Skeletal muscle satellite cell (primary cell): ENCODE measurements around the gene MYZAP.

Experiments used
- H3K27me3 ChIP-seq: 2 replicates; pipeline ENCODE4 v1.7.0; 2013; ENCODE audit warnings: low read length; ENCODE audit not compliant: control insufficient read depth, insufficient read depth
- H3K36me3 ChIP-seq: 2 replicates; pipeline ENCODE4 v1.7.0; 2013; ENCODE audit warnings: mild to moderate bottlenecking, control low read depth, low read length; ENCODE audit not compliant: insufficient read depth
- H3K4me1 ChIP-seq: 2 replicates; pipeline ENCODE4 v1.7.0; 2013; ENCODE audit warnings: low read length; ENCODE audit not compliant: control insufficient read depth, insufficient read depth
- H3K4me2 ChIP-seq: 2 replicates; pipeline ENCODE4 v1.7.0; 2013; ENCODE audit warnings: mild to moderate bottlenecking, low read length
- H3K4me3 ChIP-seq: 2 replicates; pipeline ENCODE4 v1.7.0; 2013; ENCODE audit warnings: low read length
- H3K9ac ChIP-seq: 2 replicates; pipeline ENCODE4 v1.7.0; 2013; ENCODE audit warnings: mild to moderate bottlenecking, low read depth, low read length, moderate library complexity
- H3K9me3 ChIP-seq: replicated peaks from 2 replicates; pipeline ENCODE4 v1.7.0; 2013; ENCODE audit warnings: mild to moderate bottlenecking, control low read depth, low read length

The MYZAP gene

GRCh38 chr15:57563416-57563815 is 28.3 kb upstream of the MYZAP start:
- no peaks in the 10 kb centered on the region for H3K9me3 ChIP-seq
- peaks cover 9% of the 10 kb centered on the region for H3K27me3 ChIP-seq
- peaks cover 6% of the 10 kb centered on the region for H3K4me1 ChIP-seq
- H3K4me2 ChIP-seq = no peak overlapping the region
- H3K4me3 ChIP-seq = no peak overlapping the region
- no peak overlapping the region for H3K9ac ChIP-seq
- H3K36me3 ChIP-seq = no peaks in the 10 kb centered on the region

GRCh38 chr15:57565311-57565710 is 26.4 kb upstream of the MYZAP start:
- Histone ChIP-seq H3K36me3 (no peaks in the 10 kb centered on the region), H3K4me3 (no peak overlapping the region), H3K4me1 (peaks cover 6% of the 10 kb centered on the region), H3K9ac (no peak overlapping the region), H3K9me3 (no peaks in the 10 kb centered on the region), H3K4me2 (no peak overlapping the region), H3K27me3 (peaks cover 9% of the 10 kb centered on the region)

- Histone ChIP-seq H3K4me1 (peaks cover 10% of the 10 kb centered on the region), H3K27me3 (peaks cover 9% of the 10 kb centered on the region), H3K9me3 (no peaks in the 10 kb centered on the region), H3K4me2 (no peak overlapping the region), H3K36me3 (no peaks in the 10 kb centered on the region), H3K4me3 (no peak overlapping the region), H3K9ac (no peak overlapping the region)
Measured at GRCh38 chr15:57566834-57567233, 24.9 kb upstream of the MYZAP start.

GRCh38 chr15:57567891-57568290 is 23.8 kb upstream of the MYZAP start:
- peaks cover 10% of the 10 kb centered on the region for H3K4me1 ChIP-seq
- no peaks in the 10 kb centered on the region for H3K9me3 ChIP-seq
- peaks cover 6% of the 10 kb centered on the region for H3K27me3 ChIP-seq
- H3K4me3 ChIP-seq = no peak overlapping the region
- no peak overlapping the region for H3K9ac ChIP-seq
- no peak overlapping the region for H3K4me2 ChIP-seq
- no peaks in the 10 kb centered on the region for H3K36me3 ChIP-seq

GRCh38 chr15:57568299-57568698 is 23.4 kb upstream of the MYZAP start:
- H3K36me3 ChIP-seq = no peaks in the 10 kb centered on the region
- H3K9me3 ChIP-seq = no peaks in the 10 kb centered on the region
- H3K27me3 ChIP-seq = peaks cover 4% of the 10 kb centered on the region
- no peak overlapping the region for H3K9ac ChIP-seq
- no peak overlapping the region for H3K4me2 ChIP-seq
- no peak overlapping the region for H3K4me3 ChIP-seq
- peaks cover 10% of the 10 kb centered on the region for H3K4me1 ChIP-seq

- Histone ChIP-seq H3K27me3 (no peaks in the 10 kb centered on the region), H3K4me1 (peaks cover 10% of the 10 kb centered on the region), H3K36me3 (no peaks in the 10 kb centered on the region), H3K4me2 (no peak overlapping the region), H3K4me3 (no peak overlapping the region), H3K9me3 (no peaks in the 10 kb centered on the region), H3K9ac (no peak overlapping the region)
Measured at GRCh38 chr15:57570340-57570739, 21.4 kb upstream of the MYZAP start.

- Histone ChIP-seq H3K4me2 (no peak overlapping the region), H3K9ac (no peak overlapping the region), H3K4me3 (no peak overlapping the region), H3K4me1 (peaks cover 10% of the 10 kb centered on the region), H3K27me3 (no peaks in the 10 kb centered on the region), H3K9me3 (no peaks in the 10 kb centered on the region), H3K36me3 (no peaks in the 10 kb centered on the region)
Measured at GRCh38 chr15:57570994-57571393, 20.7 kb upstream of the MYZAP start.

- H3K4me1 ChIP-seq = peaks cover 10% of the 10 kb centered on the region
- no peak overlapping the region for H3K4me2 ChIP-seq
- no peaks in the 10 kb centered on the region for H3K9me3 ChIP-seq
- no peak overlapping the region for H3K9ac ChIP-seq
- no peaks in the 10 kb centered on the region for H3K27me3 ChIP-seq
- no peaks in the 10 kb centered on the region for H3K36me3 ChIP-seq
- H3K4me3 ChIP-seq = no peak overlapping the region
Measured at GRCh38 chr15:57571725-57572124, 20.0 kb upstream of the MYZAP start.

- H3K4me1 ChIP-seq = peaks cover 10% of the 10 kb centered on the region
- no peaks in the 10 kb centered on the region for H3K9me3 ChIP-seq
- no peak overlapping the region for H3K4me2 ChIP-seq
- H3K4me3 ChIP-seq = no peak overlapping the region
- H3K36me3 ChIP-seq = no peaks in the 10 kb centered on the region
- no peak overlapping the region for H3K9ac ChIP-seq
- peaks cover 7% of the 10 kb centered on the region for H3K27me3 ChIP-seq
Measured at GRCh38 chr15:57572468-57572867, 19.2 kb upstream of the MYZAP start.

- Histone ChIP-seq H3K9me3 (no peaks in the 10 kb centered on the region), H3K9ac (no peak overlapping the region), H3K27me3 (peaks cover 13% of the 10 kb centered on the region), H3K4me3 (no peak overlapping the region), H3K36me3 (no peaks in the 10 kb centered on the region), H3K4me1 (peaks cover 10% of the 10 kb centered on the region), H3K4me2 (no peak overlapping the region)
Measured at GRCh38 chr15:57573151-57573550, 18.6 kb upstream of the MYZAP start.

GRCh38 chr15:57575363-57575762 is 16.3 kb upstream of the MYZAP start:
- Histone ChIP-seq H3K27me3 (peaks cover 33% of the 10 kb centered on the region), H3K36me3 (no peaks in the 10 kb centered on the region), H3K4me3 (no peak overlapping the region), H3K9ac (no peak overlapping the region), H3K4me1 (peaks cover 10% of the 10 kb centered on the region), H3K9me3 (no peaks in the 10 kb centered on the region), H3K4me2 (no peak overlapping the region)

- no peak overlapping the region for H3K4me2 ChIP-seq
- H3K9ac ChIP-seq = no peak overlapping the region
- no peak overlapping the region for H3K4me3 ChIP-seq
- peaks cover 6% of the 10 kb centered on the region for H3K9me3 ChIP-seq
- no peaks in the 10 kb centered on the region for H3K36me3 ChIP-seq
- H3K27me3 ChIP-seq = peaks cover 59% of the 10 kb centered on the region
- no peaks in the 10 kb centered on the region for H3K4me1 ChIP-seq
Measured at GRCh38 chr15:57578288-57578900, 13.3 kb upstream of the MYZAP start.
